H9 (cell line): Measurements from ENCODE around the gene ADGRL3. TPM values are rescaled to one million over a fixed set of nuclear protein-coding genes. Genes with fewer than 3 reads are reported as not detected.

Experiments used
- DNase-seq: peaks from one replicate; pipeline ENCODE4 v3.0.0-alpha.2; 2017
- H2AFZ ChIP-seq: one replicate; pipeline ENCODE4 v1.6.1; 2013; ENCODE audit warnings: mild to moderate bottlenecking, low read length, control low read depth, moderate library complexity
- H2AK5ac ChIP-seq: 2 replicates; pipeline ENCODE4 v1.6.1; 2013; ENCODE audit warnings: low read length, control low read depth, mixed read lengths; ENCODE audit not compliant: insufficient read length
- H2BK120ac ChIP-seq: one replicate; pipeline ENCODE4 v1.6.1; 2013; ENCODE audit warnings: low read depth, mild to moderate bottlenecking, low read length, control low read depth, inconsistent platforms; ENCODE audit not compliant: poor library complexity, severe bottlenecking
- H2BK12ac ChIP-seq: 2 replicates; pipeline ENCODE4 v1.6.1; 2013; ENCODE audit warnings: low read length, control low read depth, mixed read lengths, low read depth; ENCODE audit not compliant: insufficient read length
- H2BK15ac ChIP-seq: 2 replicates; pipeline ENCODE4 v1.6.1; 2013; ENCODE audit warnings: low read depth, low read length, control low read depth
- H2BK20ac ChIP-seq: one replicate; pipeline ENCODE4 v1.6.1; 2013; ENCODE audit warnings: low read depth, mild to moderate bottlenecking, low read length, control low read depth, inconsistent platforms; ENCODE audit not compliant: poor library complexity, severe bottlenecking
- H2BK5ac ChIP-seq: 2 replicates; pipeline ENCODE4 v1.6.1; 2013; ENCODE audit warnings: low read length, control low read depth, mixed read lengths; ENCODE audit not compliant: insufficient read length
- H3K14ac ChIP-seq: 2 replicates; pipeline ENCODE4 v1.6.1; 2013; ENCODE audit warnings: low read length, control low read depth; ENCODE audit not compliant: insufficient read depth
- H3K18ac ChIP-seq: 2 replicates; pipeline ENCODE4 v1.6.1; 2013; ENCODE audit warnings: low read depth, mild to moderate bottlenecking, mixed read lengths, low read length, control low read depth; ENCODE audit not compliant: insufficient read length
- H3K23ac ChIP-seq: 2 replicates; pipeline ENCODE4 v1.6.1; 2013; ENCODE audit warnings: low read length, control low read depth, mixed read lengths, low read depth; ENCODE audit not compliant: insufficient read length
- H3K23me2 ChIP-seq: 2 replicates; pipeline ENCODE4 v1.6.1; 2013; ENCODE audit warnings: low read depth, mild to moderate bottlenecking, mixed read lengths, low read length, control low read depth; ENCODE audit not compliant: insufficient read length, poor library complexity, severe bottlenecking
- H3K27ac ChIP-seq: 2 replicates; pipeline ENCODE4 v1.5.1; 2013; ENCODE audit warnings: low read length, control low read depth, mixed read lengths, low read depth; ENCODE audit not compliant: insufficient read length
- H3K27me3 ChIP-seq: 2 replicates; pipeline ENCODE4 v1.6.1; 2013; ENCODE audit warnings: low read length, control low read depth, inconsistent platforms; ENCODE audit not compliant: insufficient read depth
- H3K4ac ChIP-seq: 2 replicates; pipeline ENCODE4 v1.6.1; 2013; ENCODE audit warnings: low read depth, mild to moderate bottlenecking, control low read depth, inconsistent platforms, low read length, moderate library complexity
- H3K4me1 ChIP-seq: 2 replicates; pipeline ENCODE4 v1.6.1; 2013; ENCODE audit warnings: low read length, control low read depth, inconsistent platforms; ENCODE audit not compliant: insufficient read depth
- H3K4me2 ChIP-seq: 2 replicates; pipeline ENCODE4 v1.6.1; 2013; ENCODE audit warnings: low read length, control low read depth, mixed read lengths; ENCODE audit not compliant: insufficient read length, insufficient read depth
- H3K56ac ChIP-seq: 2 replicates; pipeline ENCODE4 v1.6.1; 2013; ENCODE audit warnings: low read depth, mild to moderate bottlenecking, mixed read lengths, low read length, control low read depth; ENCODE audit not compliant: insufficient read length
- H3K79me1 ChIP-seq: 2 replicates; pipeline ENCODE4 v1.6.1; 2013; ENCODE audit warnings: low read depth, mild to moderate bottlenecking, moderate library complexity, low read length, control low read depth, inconsistent platforms; ENCODE audit not compliant: insufficient read depth, poor library complexity, severe bottlenecking
- H3K79me2 ChIP-seq: 2 replicates; pipeline ENCODE4 v1.6.1; 2013; ENCODE audit warnings: low read length, control low read depth, inconsistent platforms; ENCODE audit not compliant: insufficient read depth
- H3K9ac ChIP-seq: 2 replicates; pipeline ENCODE4 v1.6.1; 2013; ENCODE audit warnings: low read length, control low read depth, mixed read lengths; ENCODE audit not compliant: insufficient read length; ENCODE audit errors: extremely low read depth
- H3K9me3 ChIP-seq: one replicate; pipeline ENCODE4 v1.6.1; 2013; ENCODE audit warnings: low read depth, low read length, inconsistent platforms; ENCODE audit not compliant: control insufficient read depth
- H3T11ph ChIP-seq: one replicate; pipeline ENCODE4 v1.6.1; 2013; ENCODE audit warnings: mild to moderate bottlenecking, low read length, control low read depth, inconsistent platforms
- H4K20me1 ChIP-seq: one replicate; pipeline ENCODE4 v1.6.1; 2013; ENCODE audit not compliant: control insufficient read depth, insufficient read length, insufficient read depth
- H4K5ac ChIP-seq: 2 replicates; pipeline ENCODE4 v1.6.1; 2013; ENCODE audit warnings: low read depth, mild to moderate bottlenecking, mixed read lengths, low read length, control low read depth; ENCODE audit not compliant: insufficient read length
- H4K8ac ChIP-seq: replicated peaks from 2 replicates; pipeline ENCODE4 v1.6.1; 2013; ENCODE audit warnings: low read length, control low read depth, mixed read lengths, low read depth; ENCODE audit not compliant: insufficient read length
- H4K91ac ChIP-seq: 2 replicates; pipeline ENCODE4 v1.6.1; 2013; ENCODE audit warnings: low read depth, mild to moderate bottlenecking, moderate library complexity, mixed read lengths, low read length, control low read depth; ENCODE audit not compliant: insufficient read length
- H3K27ac Mint-ChIP-seq, 3 experiments: 2 replicates in 2 of 3; 3 replicates in 1 of 3; pipeline ENCODE4 v1.8.0; 2020 to 2021; ENCODE audit warnings: mixed read lengths in 3 of 3, mild to moderate bottlenecking in 1 of 3, moderate library complexity in 1 of 3
- H3K27me3 Mint-ChIP-seq: 2 replicates; pipeline ENCODE4 v1.8.0; 2021; ENCODE audit warnings: low read depth, mild to moderate bottlenecking, moderate library complexity, mixed read lengths
- H3K36me3 Mint-ChIP-seq, 3 experiments: 2 replicates in 2 of 3; 3 replicates in 1 of 3; pipeline ENCODE4 v1.8.0; 2020 to 2021; ENCODE audit warnings: low read depth in 3 of 3, mixed read lengths in 3 of 3; ENCODE audit not compliant: insufficient read depth in 1 of 3
- H3K4me1 Mint-ChIP-seq, 2 experiments: 2 replicates each; pipeline ENCODE4 v1.8.0; 2020; ENCODE audit warnings: mixed read lengths in 2 of 2
- H3K4me3 Mint-ChIP-seq, 2 experiments: 2 replicates in 1 of 2; 3 replicates in 1 of 2; pipeline ENCODE4 v1.8.0; 2020 to 2021; ENCODE audit warnings: mild to moderate bottlenecking in 2 of 2, mixed read lengths in 2 of 2, moderate library complexity in 1 of 2
- H3K9me3 Mint-ChIP-seq, 2 experiments: 2 replicates in 1 of 2; 3 replicates in 1 of 2; pipeline ENCODE4 v1.8.0; 2020; ENCODE audit warnings: mild to moderate bottlenecking in 2 of 2, mixed read lengths in 2 of 2, moderate library complexity in 1 of 2
- CTCF ChIP-seq: fragments of 200-600 bp; sonication (generic); conservative IDR thresholded peaks from 3 replicates; pipeline ENCODE4 v1.8.0; 2021; ENCODE audit warnings: antibody characterized with exemption, mild to moderate bottlenecking
- WGBS: extraction: QIAGEN DNeasy Blood & Tissue Kit; methylation state at CpG from one replicate; pipeline ENCODE4 v1.1.7; 2013; ENCODE audit warnings: missing lambda C conversion rate, low lambda C conversion rate, mixed read lengths; ENCODE audit not compliant: insufficient read length; ENCODE audit errors: extremely low coverage; 5-methylcytosine and 5-hydroxymethylcytosine counted together
- total RNA-seq: library from RNA; stranded (reverse); gene quantifications from 2 replicates; pipeline ENCODE4 v1.2.1, GENCODE V29; 2021

Gene ADGRL3
- total RNA-seq, 1 experiment from 2014 or later = 5.9 TPM

- no CpG with 5 or more reads among the region's 1 CpG for WGBS
- no peaks in the 10 kb centered on the region for H3K27me3 Mint-ChIP-seq
Observed at GRCh38 chr4:61501812-61502211, 301.7 kb downstream of the ADGRL3 start.

More at GRCh38 chr4:61501812-61502211, 301.7 kb downstream of the ADGRL3 start:
- H3K79me2 ChIP-seq = no peaks in the 10 kb centered on the region
- H3K18ac ChIP-seq = no peak overlapping the region
- H3K4me1 Mint-ChIP-seq = no peaks in the 10 kb centered on the region
- no peak overlapping the region for H3K56ac ChIP-seq
- H3K27ac ChIP-seq = no peak overlapping the region
- H2BK12ac ChIP-seq = no peak overlapping the region
- H2BK20ac ChIP-seq = no peak overlapping the region
- TF ChIP-seq CTCF = no peak
- peak overlapping the region in 1 of 3 experiments; percentile 19; a peak in 1 of 7 replicates for H3K27ac Mint-ChIP-seq
- no peak overlapping the region for H2BK120ac ChIP-seq
- no peak overlapping the region for H3K14ac ChIP-seq
- no peak for DNase-seq
- H3K4me2 ChIP-seq = no peak overlapping the region
- H3K9me3 Mint-ChIP-seq = no peaks in the 10 kb centered on the region; a peak in 1 of 5 replicates
- H3K23ac ChIP-seq = no peak overlapping the region
- no peaks in the 10 kb centered on the region for H3K27me3 ChIP-seq
- no peak overlapping the region for H3T11ph ChIP-seq
- no peak overlapping the region for H3K4ac ChIP-seq
- H3K79me1 ChIP-seq = no peaks in the 10 kb centered on the region
- H4K20me1 ChIP-seq = no peaks in the 10 kb centered on the region
- no peak overlapping the region for H4K8ac ChIP-seq
- no peaks in the 10 kb centered on the region for H3K9me3 ChIP-seq
- peaks cover 0 to 3% (median 0%) of the 10 kb centered on the region in 3 experiments; a peak in 1 of 7 replicates for H3K36me3 Mint-ChIP-seq
- no peak overlapping the region for H3K9ac ChIP-seq
- no peaks in the 10 kb centered on the region for H3K23me2 ChIP-seq
- H2AFZ ChIP-seq = no peak overlapping the region
- H2BK15ac ChIP-seq = no peak overlapping the region
- H2BK5ac ChIP-seq = no peak overlapping the region
- no peak overlapping the region for H3K4me3 Mint-ChIP-seq
- H4K91ac ChIP-seq = no peak overlapping the region
- H3K4me1 ChIP-seq = no peaks in the 10 kb centered on the region
- no peak overlapping the region for H2AK5ac ChIP-seq
- no peak overlapping the region for H4K5ac ChIP-seq
